Lower leg skin (tissue), 4 donors: ENCODE measurements around the gene ATRX. TPM values are rescaled to one million over a fixed set of nuclear protein-coding genes. Genes with fewer than 3 reads are reported as not detected.
"Not testable (repeated sequence)": the region's sequence is repeated elsewhere in the genome, so short reads cannot be mapped to it uniquely, and the experiment has no call there.

Experiments used
- DNase-seq, 2 donors: peaks; one replicate each; pipeline ENCODE4 v3.0.0-alpha.2; 2019; ENCODE audit warnings: low spot score in 2 of 2
- H3K4me3 ChIP-seq: fragments of 200-600 bp; sonication (generic); 2 replicates; pipeline ENCODE4 v1.5.1; 2017; ENCODE audit warnings: mild to moderate bottlenecking, low read depth; ENCODE audit not compliant: poor library complexity, severe bottlenecking
- POLR2A ChIP-seq, 2 donors: fragments of 450-650 bp; IDR thresholded peaks; one replicate each; pipeline ENCODE4 v1.6.1; 2016 to 2017; ENCODE audit warnings: antibody characterized with exemption in 2 of 2, mild to moderate bottlenecking in 1 of 2, moderate library complexity in 1 of 2
- WGBS, 2 donors: methylation state at CpG; one replicate each; pipeline ENCODE4 v1.1.5; 2018; 5-methylcytosine and 5-hydroxymethylcytosine counted together
- intact Hi-C: fragments of 100-400 bp; cut with DNase I; formaldehyde crosslinking; loops from one replicate; pipeline ENCODE4 v1.15.0; 2023; ENCODE audit warnings: low total_unique reads
- total RNA-seq, 4 donors: library from RNA; depleted of rRNA; stranded (reverse); fragments of >200 nt; gene quantifications; one replicate each; pipeline ENCODE4 v1.1.0, GENCODE V29; 2016
- TF ChIP-seq, protein P1 (sequence below), 3 donors: fragments of 450-650 bp; IDR thresholded peaks; one replicate each; pipeline ENCODE4 v1.5.1; 2016; ENCODE audit warnings: antibody characterized with exemption in 3 of 3, mild to moderate bottlenecking in 3 of 3, moderate library complexity in 2 of 3

ATRX gene
- total RNA-seq, 4 donors from 2014 or later: 40.2 to 90.0 (median 71.3) TPM

DNA sequence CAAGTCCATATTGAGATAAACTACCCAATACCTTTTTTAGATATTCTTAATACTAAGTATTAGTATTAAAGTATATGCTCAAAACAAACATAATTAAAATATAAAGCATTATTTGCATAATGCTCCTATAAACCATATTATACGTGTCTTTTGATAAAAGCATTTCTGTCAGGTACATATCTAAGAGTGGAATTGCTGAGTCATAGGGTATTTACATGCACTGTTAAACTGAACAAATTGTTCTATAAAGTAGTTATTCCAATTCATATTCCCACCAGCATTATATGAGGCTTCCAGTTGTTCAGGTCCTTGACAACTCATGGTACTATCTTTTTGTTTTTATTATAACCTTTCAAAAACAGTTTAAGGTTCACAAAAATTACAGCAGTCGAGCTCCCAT, 224.6 kb downstream of the ATRX start:
- WGBS, 2 donors: 74 to 97% methylated on average over 2 of the region's 2 CpGs
- H3K4me3 ChIP-seq: no peak overlapping the region
- DNase-seq: no peak
- TF ChIP-seq POLR2A (IDR thresholded peaks at IDR 0.05): no peak
- TF ChIP-seq, protein P1, sequence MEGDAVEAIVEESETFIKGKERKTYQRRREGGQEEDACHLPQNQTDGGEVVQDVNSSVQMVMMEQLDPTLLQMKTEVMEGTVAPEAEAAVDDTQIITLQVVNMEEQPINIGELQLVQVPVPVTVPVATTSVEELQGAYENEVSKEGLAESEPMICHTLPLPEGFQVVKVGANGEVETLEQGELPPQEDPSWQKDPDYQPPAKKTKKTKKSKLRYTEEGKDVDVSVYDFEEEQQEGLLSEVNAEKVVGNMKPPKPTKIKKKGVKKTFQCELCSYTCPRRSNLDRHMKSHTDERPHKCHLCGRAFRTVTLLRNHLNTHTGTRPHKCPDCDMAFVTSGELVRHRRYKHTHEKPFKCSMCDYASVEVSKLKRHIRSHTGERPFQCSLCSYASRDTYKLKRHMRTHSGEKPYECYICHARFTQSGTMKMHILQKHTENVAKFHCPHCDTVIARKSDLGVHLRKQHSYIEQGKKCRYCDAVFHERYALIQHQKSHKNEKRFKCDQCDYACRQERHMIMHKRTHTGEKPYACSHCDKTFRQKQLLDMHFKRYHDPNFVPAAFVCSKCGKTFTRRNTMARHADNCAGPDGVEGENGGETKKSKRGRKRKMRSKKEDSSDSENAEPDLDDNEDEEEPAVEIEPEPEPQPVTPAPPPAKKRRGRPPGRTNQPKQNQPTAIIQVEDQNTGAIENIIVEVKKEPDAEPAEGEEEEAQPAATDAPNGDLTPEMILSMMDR (IDR thresholded peaks at IDR 0.05): no peak
- intact Hi-C loops: no loop called here

DNA sequence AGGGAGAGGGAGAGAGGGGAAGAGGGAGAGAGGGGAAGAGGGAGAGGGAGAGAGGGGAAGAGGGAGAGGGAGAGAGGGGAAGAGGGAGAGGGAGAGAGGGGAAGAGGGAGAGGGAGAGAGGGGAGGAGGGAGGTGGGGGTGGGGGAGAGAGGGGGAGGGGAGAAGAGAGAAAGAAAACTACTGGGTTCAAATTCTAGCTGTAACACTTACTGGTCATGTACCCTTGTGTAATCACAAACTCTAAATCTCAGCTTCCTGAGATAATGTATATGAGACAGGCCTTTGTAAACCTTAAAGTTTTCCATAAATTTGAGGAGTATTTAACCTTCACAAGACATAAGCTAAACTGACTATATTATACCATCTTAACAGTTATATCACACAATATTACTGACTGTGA, 229.7 kb downstream of the ATRX start:
- H3K4me3 ChIP-seq: no peak overlapping the region
- intact Hi-C loops: no loop called here
- TF ChIP-seq, protein P1 (IDR thresholded peaks at IDR 0.05): no peak
- TF ChIP-seq POLR2A (IDR thresholded peaks at IDR 0.05): no peak
- no peak for DNase-seq

DNA sequence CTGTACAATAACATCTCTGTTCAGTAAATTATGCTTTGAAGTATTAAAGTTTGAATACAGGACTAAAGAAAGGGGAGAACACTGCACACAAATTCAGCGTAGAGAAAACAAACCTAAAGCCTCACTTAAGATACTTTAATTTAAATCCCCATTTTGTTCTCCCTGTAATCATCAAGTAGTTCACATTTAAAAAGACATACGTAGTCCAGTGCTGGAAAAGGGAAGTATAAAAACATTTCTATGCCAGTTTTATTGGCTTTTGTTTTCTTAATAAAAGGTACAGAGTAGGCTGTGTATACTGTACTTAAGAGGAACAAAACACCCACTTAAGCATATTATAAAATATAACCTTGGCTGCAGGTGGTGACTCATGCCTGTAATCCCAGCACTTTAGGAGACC, 237.3 kb downstream of the ATRX start:
- H3K4me3 ChIP-seq: no peak overlapping the region
- intact Hi-C loops: no loop called here
- TF ChIP-seq, protein P1 (IDR thresholded peaks at IDR 0.05): no peak
- TF ChIP-seq POLR2A (IDR thresholded peaks at IDR 0.05): no peak
- 76% methylated on average over 2 of the region's 2 CpGs for WGBS, 2 donors
- no peak for DNase-seq

DNA sequence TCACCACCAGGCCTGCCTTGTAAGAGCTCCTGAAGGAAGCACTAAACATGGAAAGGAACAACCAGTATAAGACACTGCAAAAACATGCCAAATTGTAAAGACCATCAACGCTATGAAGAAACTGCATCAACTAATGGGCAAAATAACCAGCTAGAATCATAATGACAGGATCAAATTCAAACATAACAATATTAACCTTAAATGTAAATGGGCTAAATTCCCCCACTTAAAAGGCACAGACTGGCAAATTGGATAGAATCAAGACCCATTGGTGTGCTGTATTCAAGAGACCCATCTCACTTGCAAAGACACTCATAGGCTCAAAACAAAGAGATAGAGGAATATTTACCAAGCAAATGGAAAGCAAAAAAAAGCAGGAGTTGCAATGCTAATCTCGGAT, 246.2 kb downstream of the ATRX start:
- H3K4me3 ChIP-seq, intact Hi-C loops, DNase-seq: not testable (repeated sequence)
- WGBS, 2 donors: 87 to 100% methylated on average over 2 of the region's 2 CpGs

DNA sequence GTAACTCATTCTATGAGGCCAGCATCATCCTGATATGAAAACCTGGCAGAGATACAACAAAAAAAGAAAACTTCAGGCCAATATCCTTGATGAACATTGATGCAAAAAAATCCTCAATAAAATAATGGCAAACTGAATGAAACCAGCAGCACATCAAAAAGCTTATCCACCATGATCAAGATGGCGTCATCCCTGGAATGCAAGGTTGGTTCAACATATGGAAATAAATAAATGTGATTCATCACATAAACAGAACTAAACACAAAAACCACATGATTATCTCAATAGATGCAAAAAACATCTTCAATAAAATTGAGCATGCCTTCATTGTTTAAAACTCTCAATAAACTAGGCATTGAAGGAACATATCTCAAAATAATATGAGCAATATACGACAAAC, 254.8 kb downstream of the ATRX start:
- DNase-seq, intact Hi-C loops, H3K4me3 ChIP-seq: not testable (repeated sequence)
- 90 to 94% methylated on average over 2 of the region's 2 CpGs for WGBS, 2 donors

DNA sequence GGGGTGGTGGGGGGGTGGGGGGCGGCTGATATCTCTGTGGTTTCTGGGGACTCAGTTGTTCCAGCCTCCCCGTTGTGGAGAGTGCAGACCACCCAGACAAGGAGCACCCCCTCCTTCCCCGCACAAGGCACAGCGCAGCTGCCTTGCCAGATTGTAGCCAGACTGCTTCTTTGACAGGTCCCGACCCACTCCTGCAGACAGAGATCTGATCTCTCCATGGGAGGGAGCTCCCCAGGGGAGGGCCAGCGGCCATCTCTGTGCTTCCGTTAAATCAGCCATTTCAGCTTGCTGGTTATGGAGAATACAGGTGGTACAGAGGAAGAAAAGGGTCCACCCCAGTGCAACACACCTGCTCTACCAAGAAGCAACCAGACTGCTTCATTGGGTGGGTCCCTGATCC, 258.0 kb downstream of the ATRX start:
- TF ChIP-seq, protein P1 (IDR thresholded peaks at IDR 0.05): no peak
- no peak for TF ChIP-seq POLR2A (IDR thresholded peaks at IDR 0.05)
- 85% methylated on average over 6 of the region's 7 CpGs; no CpG with 5 or more reads in 1 of the 2 donors for WGBS, 2 donors
- no peak for DNase-seq
- no peak overlapping the region for H3K4me3 ChIP-seq
- intact Hi-C loops: no loop called here

DNA sequence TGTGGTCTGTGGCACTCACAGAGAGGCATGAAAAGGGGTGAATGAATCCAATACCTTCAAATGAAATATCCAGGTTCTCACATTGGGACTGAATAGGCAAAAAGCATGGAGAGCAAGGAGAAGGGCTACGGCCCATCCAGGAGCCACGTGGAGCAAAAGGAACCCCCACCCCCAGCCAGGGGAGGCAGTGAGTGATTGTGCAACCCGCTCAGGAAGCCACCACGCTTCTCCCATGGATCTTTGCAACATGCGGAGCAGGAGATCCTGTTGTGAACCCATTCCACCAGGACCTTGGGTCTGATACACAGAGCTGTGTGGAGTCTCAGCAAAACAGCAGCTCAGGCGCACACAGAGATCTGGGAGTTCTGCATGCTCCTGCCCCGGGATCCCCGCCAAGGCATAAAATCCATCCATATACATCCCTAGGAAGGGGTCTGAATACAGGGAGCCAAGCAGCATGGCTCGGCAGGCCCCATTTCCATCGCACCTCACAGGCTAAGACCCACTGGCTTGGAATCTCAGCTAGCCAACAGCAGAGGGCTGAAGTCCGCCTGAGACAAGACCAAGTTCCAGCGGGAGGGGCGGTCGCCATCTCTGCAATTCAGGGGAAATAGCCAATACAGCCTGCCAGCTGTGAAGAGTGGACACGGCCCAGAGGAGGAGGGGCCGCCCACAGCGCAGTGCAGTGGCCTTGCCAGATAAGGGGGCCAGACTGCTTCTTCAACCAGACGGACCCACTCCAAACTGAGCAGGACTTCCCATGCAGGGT, 258.6 kb downstream of the ATRX start:
- intact Hi-C loops: no loop called here
- TF ChIP-seq POLR2A (IDR thresholded peaks at IDR 0.05): no peak
- TF ChIP-seq, protein P1 (IDR thresholded peaks at IDR 0.05): no peak
- 87 to 97% methylated on average over 4 to 18 of the region's 18 CpGs for WGBS, 2 donors
- H3K4me3 ChIP-seq: no peak overlapping the region
- no peak for DNase-seq
